Measurements from ENCODE around the gene PHF10.
A peak's percentile ranks its signal among the peaks of the same experiment; 100 is the strongest.

Gene PHF10

DNA sequence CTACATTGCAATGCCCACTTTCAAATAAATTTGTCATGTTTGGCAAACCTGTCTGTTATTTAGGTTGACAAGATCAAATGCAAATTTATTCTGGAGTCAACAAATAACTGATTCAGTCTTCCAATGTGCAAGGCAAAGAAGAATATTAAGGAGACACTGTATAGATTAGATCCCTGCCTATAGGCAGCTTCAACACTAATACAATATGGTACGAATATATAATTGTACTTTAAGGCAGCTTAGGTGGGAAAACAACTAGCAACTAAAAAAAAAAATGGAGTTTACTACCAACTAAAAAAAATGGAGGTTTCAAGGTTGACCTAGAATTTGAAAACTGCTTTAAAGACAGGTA lies 1.7 kb upstream of the PHF10 start:
- Histone ChIP-seq H3K27me3 (ENCODE audit: insufficient read depth, low read length, poor library complexity) (no peaks in the 10 kb centered on the region), H3K4me2 (ENCODE audit: insufficient read depth, low read length) (peak overlapping the region; percentile 16; the same call in 1 of the 2 replicates), H3K4me3 (ENCODE audit: low read depth in 1 of 2, low read length in 2 of 2) (no peak overlapping the region)

GRCh38 chr6:169725125-169726048 lies 1.1 kb upstream of the PHF10 start:
- Histone ChIP-seq H3K4me2 (ENCODE audit: insufficient read depth, low read length) (peak overlapping the region; percentile 78), H3K36me3 (ENCODE audit: insufficient read depth, low read length) (no peaks in the 10 kb centered on the region; the same call in none of the 2 replicates), H3K4me3 (ENCODE audit: low read depth in 1 of 2, low read length in 2 of 2) (peak overlapping the region; percentile 23 to 63; a peak in 3 of 4 replicates), H3K4me1 (ENCODE audit: insufficient read depth, low read length) (peaks cover 36% of the 10 kb centered on the region), H2AFZ (ENCODE audit: low read depth, low read length) (peak overlapping the region; percentile 83), H3K9me3 (ENCODE audit: insufficient read depth, low read length, severe bottlenecking) (no peaks in the 10 kb centered on the region), H4K20me1 (ENCODE audit: insufficient read depth, low read length) (peaks cover 15% of the 10 kb centered on the region), H3K79me2 (ENCODE audit: insufficient read depth, low read length) (peaks cover 33% of the 10 kb centered on the region), H3K9ac (ENCODE audit: low read depth, low read length) (peak overlapping the region; percentile 63), H3K27me3 (ENCODE audit: insufficient read depth, low read length, poor library complexity) (no peaks in the 10 kb centered on the region), H3K27ac (ENCODE audit: low read length) (peak overlapping the region; percentile 56)
- no peak for ATAC-seq (ENCODE audit: insufficient read depth, low read depth)
- DNase-seq: peak; percentile 16
- TF ChIP-seq, protein P1, sequence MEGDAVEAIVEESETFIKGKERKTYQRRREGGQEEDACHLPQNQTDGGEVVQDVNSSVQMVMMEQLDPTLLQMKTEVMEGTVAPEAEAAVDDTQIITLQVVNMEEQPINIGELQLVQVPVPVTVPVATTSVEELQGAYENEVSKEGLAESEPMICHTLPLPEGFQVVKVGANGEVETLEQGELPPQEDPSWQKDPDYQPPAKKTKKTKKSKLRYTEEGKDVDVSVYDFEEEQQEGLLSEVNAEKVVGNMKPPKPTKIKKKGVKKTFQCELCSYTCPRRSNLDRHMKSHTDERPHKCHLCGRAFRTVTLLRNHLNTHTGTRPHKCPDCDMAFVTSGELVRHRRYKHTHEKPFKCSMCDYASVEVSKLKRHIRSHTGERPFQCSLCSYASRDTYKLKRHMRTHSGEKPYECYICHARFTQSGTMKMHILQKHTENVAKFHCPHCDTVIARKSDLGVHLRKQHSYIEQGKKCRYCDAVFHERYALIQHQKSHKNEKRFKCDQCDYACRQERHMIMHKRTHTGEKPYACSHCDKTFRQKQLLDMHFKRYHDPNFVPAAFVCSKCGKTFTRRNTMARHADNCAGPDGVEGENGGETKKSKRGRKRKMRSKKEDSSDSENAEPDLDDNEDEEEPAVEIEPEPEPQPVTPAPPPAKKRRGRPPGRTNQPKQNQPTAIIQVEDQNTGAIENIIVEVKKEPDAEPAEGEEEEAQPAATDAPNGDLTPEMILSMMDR (IDR thresholded peaks at IDR 0.05; ENCODE audit: borderline replicate concordance, extremely low read depth, low read length, poor library complexity, severe bottlenecking): no peak
- no peak for TF ChIP-seq EZH2 (IDR thresholded peaks at IDR 0.05; ENCODE audit: borderline replicate concordance, low read depth, low read length, severe bottlenecking)

More for the DNA sequence above, 1.7 kb upstream of the PHF10 start:
- Histone ChIP-seq H2AFZ (ENCODE audit: low read depth, low read length) (no peak overlapping the region), H4K20me1 (ENCODE audit: insufficient read depth, low read length) (peaks cover 14% of the 10 kb centered on the region), H3K9ac (ENCODE audit: low read depth, low read length) (no peak overlapping the region), H3K9me3 (ENCODE audit: insufficient read depth, low read length, severe bottlenecking) (no peaks in the 10 kb centered on the region), H3K36me3 (ENCODE audit: insufficient read depth, low read length) (no peaks in the 10 kb centered on the region; the same call in 1 of the 2 replicates), H3K27ac (ENCODE audit: low read length) (no peak overlapping the region), H3K79me2 (ENCODE audit: insufficient read depth, low read length) (peaks cover 26% of the 10 kb centered on the region), H3K4me1 (ENCODE audit: insufficient read depth, low read length) (peaks cover 31% of the 10 kb centered on the region)
- ATAC-seq (ENCODE audit: insufficient read depth, low read depth) (no peak), DNase-seq (no peak)
- no peak for TF ChIP-seq EZH2 (IDR thresholded peaks at IDR 0.05; ENCODE audit: borderline replicate concordance, low read depth, low read length, severe bottlenecking)
- TF ChIP-seq, protein P1 (IDR thresholded peaks at IDR 0.05; ENCODE audit: borderline replicate concordance, extremely low read depth, low read length, poor library complexity, severe bottlenecking): no peak

GRCh38 chr6:169723991-169724493 lies 258 bp downstream of the PHF10 start:
- Histone ChIP-seq H3K9me3 (ENCODE audit: insufficient read depth, low read length, severe bottlenecking) (no peaks in the 10 kb centered on the region), H2AFZ (ENCODE audit: low read depth, low read length) (peak overlapping the region; percentile 56; the same call in 1 of the 2 replicates), H3K27me3 (ENCODE audit: insufficient read depth, low read length, poor library complexity) (no peaks in the 10 kb centered on the region), H3K4me2 (ENCODE audit: insufficient read depth, low read length) (peak overlapping the region; percentile 45; the same call in 1 of the 2 replicates), H3K27ac (ENCODE audit: low read length) (no peak overlapping the region), H4K20me1 (ENCODE audit: insufficient read depth, low read length) (peaks cover 21% of the 10 kb centered on the region), H3K9ac (ENCODE audit: low read depth, low read length) (peak overlapping the region; percentile 71), H3K79me2 (ENCODE audit: insufficient read depth, low read length) (peaks cover 46% of the 10 kb centered on the region), H3K36me3 (ENCODE audit: insufficient read depth, low read length) (peaks cover 3% of the 10 kb centered on the region), H3K4me1 (ENCODE audit: insufficient read depth, low read length) (peaks cover 39% of the 10 kb centered on the region), H3K4me3 (ENCODE audit: low read depth in 1 of 2, low read length in 2 of 2) (peak overlapping the region in 1 of 2 experiments; percentile 56; a peak in 2 of 4 replicates)
- peak; percentile 17 for ATAC-seq (ENCODE audit: insufficient read depth, low read depth)
- DNase-seq: no peak
- TF ChIP-seq, protein P1 (IDR thresholded peaks at IDR 0.05; ENCODE audit: borderline replicate concordance, extremely low read depth, low read length, poor library complexity, severe bottlenecking): no peak
- TF ChIP-seq EZH2 (IDR thresholded peaks at IDR 0.05; ENCODE audit: borderline replicate concordance, low read depth, low read length, severe bottlenecking): no peak
